SK-N-SH treated with all-trans-retinoic acid at 6 μM for 48 hours (cell line): Measurements from ENCODE around the gene XPO1.

Experiments used
- ATAC-seq: fragments of 200-7000 bp; cut with Tn5 transposase; 3 replicates; pipeline ENCODE4 v1.9.1; 2020; ENCODE audit warnings: mild to moderate bottlenecking, moderate library complexity
- ARNTL ChIP-seq: fragments of 450-650 bp; formaldehyde crosslinking; IDR thresholded peaks from 2 replicates; pipeline ENCODE4 v1.5.0; 2020; ENCODE audit warnings: low read depth, mild to moderate bottlenecking, moderate library complexity, borderline replicate concordance
- BACH2 ChIP-seq: fragments of 250-450 bp; sonication (Bioruptor Pico); IDR thresholded peaks from 2 replicates; pipeline ENCODE4 v1.9.0; 2021; ENCODE audit warnings: mild to moderate bottlenecking, borderline replicate concordance
- CREB5 ChIP-seq: fragments of 250-450 bp; sonication (Bioruptor Pico); IDR thresholded peaks from 2 replicates; pipeline ENCODE4 v1.5.1; 2020; ENCODE audit warnings: low read depth, mild to moderate bottlenecking, moderate library complexity
- CSDC2 ChIP-seq: fragments of 250-450 bp; sonication (Bioruptor Pico); IDR thresholded peaks from 2 replicates; pipeline ENCODE4 v1.5.0; 2020; ENCODE audit warnings: mild to moderate bottlenecking, moderate library complexity
- CSRNP3 ChIP-seq: fragments of 250-450 bp; sonication (Bioruptor Pico); IDR thresholded peaks from 2 replicates; pipeline ENCODE4 v1.5.1; 2021; ENCODE audit warnings: mild to moderate bottlenecking, moderate library complexity
- ESRRG ChIP-seq: fragments of 250-450 bp; sonication (Bioruptor Pico); IDR thresholded peaks from 2 replicates; pipeline ENCODE4 v1.6.1; 2021; ENCODE audit warnings: mild to moderate bottlenecking
- GLIS3 ChIP-seq: fragments of 250-450 bp; sonication (Bioruptor Pico); IDR thresholded peaks from 2 replicates; pipeline ENCODE4 v1.5.0; 2020; ENCODE audit warnings: mild to moderate bottlenecking, moderate library complexity
- ISL1 ChIP-seq: fragments of 250-450 bp; sonication (Bioruptor Pico); IDR thresholded peaks from 2 replicates; pipeline ENCODE4 v2.1.2; 2022; ENCODE audit warnings: mild to moderate bottlenecking, moderate library complexity
- OSR1 ChIP-seq: fragments of 250-450 bp; sonication (Bioruptor Pico); IDR thresholded peaks from 2 replicates; pipeline ENCODE4 v1.8.0; 2022; ENCODE audit warnings: moderate library complexity, mild to moderate bottlenecking, inconsistent platforms
- PATZ1 ChIP-seq: fragments of 250-450 bp; sonication (Bioruptor Pico); IDR thresholded peaks from 2 replicates; pipeline ENCODE4 v1.8.0; 2020; ENCODE audit warnings: mild to moderate bottlenecking, moderate library complexity, borderline replicate concordance
- POU6F1 ChIP-seq: fragments of 250-450 bp; sonication (Bioruptor Pico); IDR thresholded peaks from 2 replicates; pipeline ENCODE4 v1.8.0; 2021; ENCODE audit warnings: low read depth, mild to moderate bottlenecking, moderate library complexity, borderline replicate concordance
- PPARA ChIP-seq: fragments of 250-450 bp; sonication (Bioruptor Pico); IDR thresholded peaks from 2 replicates; pipeline ENCODE4 v1.5.0; 2020; ENCODE audit warnings: mild to moderate bottlenecking, borderline replicate concordance
- RARB ChIP-seq: fragments of 250-450 bp; sonication (Bioruptor Pico); IDR thresholded peaks from 2 replicates; pipeline ENCODE4 v1.8.0; 2021; ENCODE audit warnings: mild to moderate bottlenecking, moderate library complexity
- SNAI2 ChIP-seq: fragments of 250-450 bp; sonication (Bioruptor Pico); IDR thresholded peaks from 2 replicates; pipeline ENCODE4 v1.5.0; 2020; ENCODE audit warnings: mild to moderate bottlenecking, moderate library complexity
- TCF4 ChIP-seq: fragments of 250-450 bp; sonication (Bioruptor Pico); IDR thresholded peaks from 2 replicates; pipeline ENCODE4 v1.8.0; 2021; ENCODE audit warnings: mild to moderate bottlenecking, moderate library complexity, borderline replicate concordance
- TOX ChIP-seq: fragments of 250-450 bp; sonication (Bioruptor Pico); IDR thresholded peaks from 2 replicates; pipeline ENCODE4 v1.8.0; 2021; ENCODE audit warnings: mild to moderate bottlenecking, moderate library complexity, borderline replicate concordance
- TSHZ2 ChIP-seq: fragments of 250-450 bp; sonication (Bioruptor Pico); IDR thresholded peaks from 2 replicates; pipeline ENCODE4 v1.5.0; 2020; ENCODE audit warnings: mild to moderate bottlenecking, moderate library complexity
- ZC3H10 ChIP-seq: fragments of 250-450 bp; sonication (Bioruptor Pico); IDR thresholded peaks from 2 replicates; pipeline ENCODE4 v1.5.1; 2021; ENCODE audit warnings: mild to moderate bottlenecking, moderate library complexity
- ZFP3 ChIP-seq: fragments of 250-450 bp; sonication (Bioruptor Pico); IDR thresholded peaks from 2 replicates; pipeline ENCODE4 v1.5.0; 2020; ENCODE audit warnings: mild to moderate bottlenecking, moderate library complexity
- ZFP30 ChIP-seq: fragments of 450-650 bp; formaldehyde crosslinking; IDR thresholded peaks from 2 replicates; pipeline ENCODE4 v1.5.0; 2022; ENCODE audit warnings: mild to moderate bottlenecking, moderate library complexity
- ZNF565 ChIP-seq: fragments of 450-650 bp; formaldehyde crosslinking; conservative IDR thresholded peaks from 2 replicates; pipeline ENCODE4 v1.5.0; 2020; ENCODE audit warnings: low read depth, mild to moderate bottlenecking, moderate library complexity
- ZNF70 ChIP-seq: fragments of 450-650 bp; formaldehyde crosslinking; IDR thresholded peaks from 2 replicates; pipeline ENCODE4 v1.5.0; 2020; ENCODE audit warnings: mild to moderate bottlenecking, moderate library complexity
- ZNF8 ChIP-seq: fragments of 450-650 bp; formaldehyde crosslinking; IDR thresholded peaks from 2 replicates; pipeline ENCODE4 v1.5.0; 2020; ENCODE audit warnings: mild to moderate bottlenecking, moderate library complexity

Gene XPO1

GRCh38 chr2:61536180-61536571 is 2.0 kb downstream of the XPO1 start:
- TF ChIP-seq SNAI2 (no peak), PATZ1 (CRISPR knock-in tag) (no peak), CSRNP3 (CRISPR knock-in tag) (no peak), CREB5 (CRISPR knock-in tag) (no peak), ZFP30 (CRISPR knock-in tag) (no peak), POU6F1 (no peak), TCF4 (CRISPR knock-in tag) (no peak), ZNF565 (no peak), ISL1 (CRISPR knock-in tag) (no peak), BACH2 (CRISPR knock-in tag) (no peak), ZFP3 (CRISPR knock-in tag) (no peak), ZNF70 (CRISPR knock-in tag) (no peak), GLIS3 (CRISPR knock-in tag) (no peak), OSR1 (CRISPR knock-in tag) (no peak), CSDC2 (CRISPR knock-in tag) (no peak), TOX (CRISPR knock-in tag) (no peak), PPARA (no peak), TSHZ2 (CRISPR knock-in tag) (no peak), ARNTL (no peak), ZNF8 (CRISPR knock-in tag) (no peak)
- ATAC-seq: peak; percentile 6

- no peak for TF ChIP-seq ESRRG (CRISPR knock-in tag)
- no peak for TF ChIP-seq ZNF8 (CRISPR knock-in tag)
- TF ChIP-seq BACH2 (CRISPR knock-in tag): no peak
- no peak for TF ChIP-seq RARB (CRISPR knock-in tag)
- TF ChIP-seq OSR1 (CRISPR knock-in tag): no peak
- no peak for TF ChIP-seq ZNF565
- no peak for ATAC-seq
Observed at GRCh38 chr2:61535449-61535848, 2.7 kb downstream of the XPO1 start.

GRCh38 chr2:61534926-61535325 is 3.2 kb downstream of the XPO1 start:
- ATAC-seq: no peak
- no peak for TF ChIP-seq TOX (CRISPR knock-in tag)
- no peak for TF ChIP-seq PATZ1 (CRISPR knock-in tag)
- no peak for TF ChIP-seq TCF4 (CRISPR knock-in tag)
- TF ChIP-seq GLIS3 (CRISPR knock-in tag): no peak
- no peak for TF ChIP-seq ZNF565
- no peak for TF ChIP-seq OSR1 (CRISPR knock-in tag)
- TF ChIP-seq ZNF70 (CRISPR knock-in tag): no peak
- no peak for TF ChIP-seq ESRRG (CRISPR knock-in tag)
- TF ChIP-seq CSDC2 (CRISPR knock-in tag): no peak
- TF ChIP-seq CREB5 (CRISPR knock-in tag): no peak
- TF ChIP-seq ZC3H10 (CRISPR knock-in tag): no peak
- no peak for TF ChIP-seq SNAI2
- no peak for TF ChIP-seq ARNTL
- TF ChIP-seq RARB (CRISPR knock-in tag): no peak
- no peak for TF ChIP-seq ISL1 (CRISPR knock-in tag)
- TF ChIP-seq CSRNP3 (CRISPR knock-in tag): no peak
- no peak for TF ChIP-seq ZFP3 (CRISPR knock-in tag)
- TF ChIP-seq PPARA: no peak
